Hematopoietic multipotent progenitor cell treated with erythropoietin and hydrocortisone succinate and interleukin-3 and kit ligand, for 8 days (in vitro differentiated cells): ENCODE data around the gene ACOT7.
A peak's percentile ranks its signal among the peaks of the same experiment; 100 is the strongest.

Experiments used
- DNase-seq: peaks from one replicate; pipeline ENCODE4 v3.0.0-alpha.2; 2015

Gene ACOT7

GRCh38 chr1:6262555-6263420 is 130.8 kb downstream of the ACOT7 start:
- DNase-seq = no peak

- no peak for DNase-seq
Measured at GRCh38 chr1:6261615-6261995, 132.0 kb downstream of the ACOT7 start.

- no peak for DNase-seq
Measured at GRCh38 chr1:6260961-6261614, 132.5 kb downstream of the ACOT7 start, which contains the start of gene GPR153. Gene GPR153, minus strand, starts transcription at chr1:6261098. Its CDS starts 6,193 bp downstream, at chr1:6254905.

- no peak for DNase-seq
Measured at GRCh38 chr1:6260433-6260934, 133.1 kb downstream of the ACOT7 start.

- peak; percentile 73 for DNase-seq
Measured at GRCh38 chr1:6259491-6260362, 133.8 kb downstream of the ACOT7 start.

GRCh38 chr1:6258675-6259074 is 134.9 kb downstream of the ACOT7 start:
- peak; percentile 63 for DNase-seq

GRCh38 chr1:6257541-6258069 is 136.0 kb downstream of the ACOT7 start:
- no peak for DNase-seq

GRCh38 chr1:6256645-6257044 is 136.9 kb downstream of the ACOT7 start:
- DNase-seq = no peak

GRCh38 chr1:6254691-6255090 is 138.9 kb downstream of the ACOT7 start:
- DNase-seq = no peak

- no peak for DNase-seq
Measured at GRCh38 chr1:6253380-6253779, 140.2 kb downstream of the ACOT7 start.

- DNase-seq = no peak
Measured at GRCh38 chr1:6252374-6252710, 141.2 kb downstream of the ACOT7 start.

GRCh38 chr1:6251681-6252373 is 141.7 kb downstream of the ACOT7 start:
- no peak for DNase-seq

- DNase-seq = no peak
Measured at GRCh38 chr1:6251233-6251632, 142.3 kb downstream of the ACOT7 start.

GRCh38 chr1:6249739-6250689 is 143.6 kb downstream of the ACOT7 start:
- DNase-seq = no peak

GRCh38 chr1:6248932-6249738 is 144.4 kb downstream of the ACOT7 start:
- no peak for DNase-seq

GRCh38 chr1:6248161-6248776 is 145.3 kb downstream of the ACOT7 start:
- no peak for DNase-seq

GRCh38 chr1:6247651-6248050 is 145.9 kb downstream of the ACOT7 start:
- DNase-seq = no peak

- DNase-seq = peak; percentile 73
Measured at GRCh38 chr1:6246497-6247467, 146.8 kb downstream of the ACOT7 start.
